DND-41 (cell line): ENCODE measurements around the gene WARS2.

Experiments
- ATAC-seq: fragments of 200-7000 bp; cut with Tn5 transposase; 3 replicates; pipeline ENCODE4 v1.9.1; 2021; ENCODE audit warnings: low read depth; ENCODE audit not compliant: insufficient read depth
- DNase-seq: peaks from one replicate; pipeline ENCODE4 v3.0.0-alpha.2; 2020
- H2AFZ ChIP-seq: 2 replicates; pipeline ENCODE4 v1.6.0; 2012; ENCODE audit warnings: low read depth, low read length
- H3K27ac ChIP-seq: 2 replicates; pipeline ENCODE4 v1.5.1; 2012; ENCODE audit warnings: low read length, inconsistent platforms
- H3K27me3 ChIP-seq: fragments of 200-600 bp; sonication (generic); 2 replicates; pipeline ENCODE4 v1.6.0; 2012; ENCODE audit warnings: low read length, mild to moderate bottlenecking, inconsistent platforms; ENCODE audit not compliant: insufficient read depth, poor library complexity
- H3K36me3 ChIP-seq: 2 replicates; pipeline ENCODE4 v1.5.1; 2012; ENCODE audit warnings: low read length, inconsistent platforms; ENCODE audit not compliant: insufficient read depth
- H3K4me1 ChIP-seq: 2 replicates; pipeline ENCODE4 v1.5.1; 2012; ENCODE audit warnings: mild to moderate bottlenecking, low read length; ENCODE audit not compliant: insufficient read depth
- H3K4me2 ChIP-seq: 2 replicates; pipeline ENCODE4 v1.6.0; 2012; ENCODE audit warnings: mild to moderate bottlenecking, moderate library complexity, low read length, inconsistent platforms; ENCODE audit not compliant: insufficient read depth
- H3K4me3 ChIP-seq, 2 experiments: fragments of 200-600 bp in 1 of 2; shearing (Covaris generic) in 1 of 2; 2 replicates each; pipeline ENCODE4 v1.5.1; 2012 to 2016; ENCODE audit warnings: inconsistent platforms in 2 of 2, low read length in 2 of 2, mild to moderate bottlenecking in 2 of 2, low read depth in 1 of 2, moderate library complexity in 1 of 2
- H3K79me2 ChIP-seq: 2 replicates; pipeline ENCODE4 v1.6.0; 2012; ENCODE audit warnings: low read length, inconsistent platforms; ENCODE audit not compliant: insufficient read depth
- H3K9ac ChIP-seq: 2 replicates; pipeline ENCODE4 v1.6.0; 2012; ENCODE audit warnings: low read depth, mild to moderate bottlenecking, inconsistent platforms, low read length, moderate library complexity
- H3K9me3 ChIP-seq: 2 replicates; pipeline ENCODE4 v1.5.1; 2012; ENCODE audit warnings: low read length, moderate library complexity, mild to moderate bottlenecking, inconsistent platforms; ENCODE audit not compliant: insufficient read depth, severe bottlenecking
- H4K20me1 ChIP-seq: 2 replicates; pipeline ENCODE4 v1.6.0; 2012; ENCODE audit warnings: low read length; ENCODE audit not compliant: insufficient read depth
- CTCF ChIP-seq: IDR thresholded peaks from 2 replicates; pipeline ENCODE4 v1.5.1; 2012; ENCODE audit warnings: borderline replicate concordance, low read length, moderate library complexity, mild to moderate bottlenecking; ENCODE audit not compliant: poor library complexity, severe bottlenecking; ENCODE audit errors: extremely low read depth
- EZH2 ChIP-seq: IDR thresholded peaks from 3 replicates; pipeline ENCODE4 v1.6.1; 2012; ENCODE audit warnings: borderline replicate concordance, low read depth, mild to moderate bottlenecking, moderate library complexity, low read length, inconsistent platforms; ENCODE audit not compliant: severe bottlenecking

The WARS2 gene

GRCh38 chr1:119083980-119084379 lies 56.5 kb downstream of the WARS2 start:
- ATAC-seq, result no peak
- H4K20me1 ChIP-seq, result no peaks in the 10 kb centered on the region
- no peak for DNase-seq

GRCh38 chr1:119083479-119083878 lies 57.0 kb downstream of the WARS2 start:
- Histone ChIP-seq H3K27me3 (no peaks in the 10 kb centered on the region), H3K79me2 (no peaks in the 10 kb centered on the region), H3K9me3 (peaks cover under 1% of the 10 kb centered on the region), H3K9ac (no peak overlapping the region), H3K4me2 (no peak overlapping the region), H4K20me1 (no peaks in the 10 kb centered on the region), H2AFZ (no peak overlapping the region), H3K4me3 (no peak overlapping the region), H3K36me3 (no peaks in the 10 kb centered on the region), H3K4me1 (peaks cover 6% of the 10 kb centered on the region; the same call in 1 of the 2 replicates), H3K27ac (no peak overlapping the region)
- DNase-seq (no peak), ATAC-seq (no peak)
- TF ChIP-seq CTCF (no peak), EZH2 (no peak)

More at GRCh38 chr1:119083980-119084379, 56.5 kb downstream of the WARS2 start:
- Histone ChIP-seq H3K4me3 (no peak overlapping the region), H2AFZ (no peak overlapping the region), H3K36me3 (no peaks in the 10 kb centered on the region), H3K4me1 (peaks cover 6% of the 10 kb centered on the region; the same call in 1 of the 2 replicates), H3K79me2 (no peaks in the 10 kb centered on the region), H3K27me3 (no peaks in the 10 kb centered on the region), H3K9me3 (no peaks in the 10 kb centered on the region), H3K27ac (no peak overlapping the region), H3K9ac (no peak overlapping the region), H3K4me2 (no peak overlapping the region)
- TF ChIP-seq CTCF (no peak), EZH2 (no peak)

- H2AFZ ChIP-seq, result no peak overlapping the region
- ATAC-seq (no peak), DNase-seq (no peak)
- no peaks in the 10 kb centered on the region for H3K79me2 ChIP-seq
- H3K27me3 ChIP-seq, result no peaks in the 10 kb centered on the region
- no peak overlapping the region for H3K27ac ChIP-seq
- no peak overlapping the region for H3K4me2 ChIP-seq
- H3K9me3 ChIP-seq, result peaks cover 3% of the 10 kb centered on the region
- H3K9ac ChIP-seq, result no peak overlapping the region
- no peaks in the 10 kb centered on the region for H3K36me3 ChIP-seq
- H3K4me1 ChIP-seq, result peaks cover 6% of the 10 kb centered on the region; the same call in 1 of the 2 replicates
- no peaks in the 10 kb centered on the region for H4K20me1 ChIP-seq
- TF ChIP-seq CTCF (no peak), EZH2 (no peak)
- no peak overlapping the region for H3K4me3 ChIP-seq
Measured at GRCh38 chr1:119081700-119082099, 58.8 kb downstream of the WARS2 start.

GRCh38 chr1:119081267-119081666 lies 59.2 kb downstream of the WARS2 start:
- Histone ChIP-seq H3K27me3 (no peaks in the 10 kb centered on the region), H3K4me1 (peaks cover 6% of the 10 kb centered on the region; the same call in 1 of the 2 replicates), H3K36me3 (no peaks in the 10 kb centered on the region), H4K20me1 (no peaks in the 10 kb centered on the region), H3K79me2 (no peaks in the 10 kb centered on the region), H3K27ac (no peak overlapping the region), H3K9me3 (peaks cover 3% of the 10 kb centered on the region), H3K4me2 (no peak overlapping the region), H3K9ac (no peak overlapping the region), H3K4me3 (no peak overlapping the region), H2AFZ (no peak overlapping the region)
- ATAC-seq (no peak), DNase-seq (no peak)
- TF ChIP-seq CTCF (no peak), EZH2 (no peak)
